Smooth muscle cell (in vitro differentiated cells): Measurements from ENCODE around the gene PLA2G5. TPM values are rescaled to one million over a fixed set of nuclear protein-coding genes. Genes with fewer than 3 reads are reported as not detected.

Source experiments
- DNase-seq: peaks from one replicate; lab custom pipeline; 2025; ENCODE audit not compliant: unreplicated experiment; lab: John Stamatoyannopoulos, UW
- H2AFZ ChIP-seq: fragments of 200-600 bp; sonication (generic); 2 replicates; pipeline ENCODE4 v1.6.0; 2016; ENCODE audit warnings: antibody characterized with exemption, low read depth, mild to moderate bottlenecking
- H3F3A ChIP-seq: fragments of 200-600 bp; sonication (generic); 2 replicates; pipeline ENCODE4 v1.6.0; 2017; ENCODE audit warnings: antibody characterized with exemption, low read depth
- H3K27ac ChIP-seq: fragments of 200-600 bp; sonication (generic); 2 replicates; pipeline ENCODE4 v1.5.1; 2016; ENCODE audit warnings: low read depth, mild to moderate bottlenecking
- H3K27me3 ChIP-seq: fragments of 200-600 bp; sonication (generic); 2 replicates; pipeline ENCODE4 v1.6.1; 2016; ENCODE audit warnings: low read depth, mild to moderate bottlenecking
- H3K36me3 ChIP-seq: fragments of 200-600 bp; sonication (generic); 2 replicates; pipeline ENCODE4 v1.5.1; 2016; ENCODE audit warnings: low read depth
- H3K4me1 ChIP-seq: fragments of 200-600 bp; sonication (generic); 2 replicates; pipeline ENCODE4 v1.5.1; 2016; ENCODE audit warnings: low read depth
- H3K4me2 ChIP-seq: fragments of 200-600 bp; sonication (generic); 2 replicates; pipeline ENCODE4 v1.6.0; 2016; ENCODE audit warnings: mild to moderate bottlenecking
- H3K4me3 ChIP-seq: fragments of 200-600 bp; sonication (generic); 2 replicates; pipeline ENCODE4 v1.5.1; 2016; ENCODE audit warnings: mild to moderate bottlenecking
- H3K79me2 ChIP-seq: fragments of 200-600 bp; sonication (generic); 2 replicates; pipeline ENCODE4 v1.6.0; 2016; ENCODE audit warnings: low read depth, mild to moderate bottlenecking
- H3K9ac ChIP-seq: fragments of 200-600 bp; sonication (generic); 2 replicates; pipeline ENCODE4 v1.6.0; 2016; ENCODE audit warnings: low read depth
- H3K9me3 ChIP-seq: fragments of 200-600 bp; sonication (generic); replicated peaks from 2 replicates; pipeline ENCODE4 v1.5.1; 2016; ENCODE audit warnings: low read depth
- H4K20me1 ChIP-seq: fragments of 200-600 bp; sonication (generic); 2 replicates; pipeline ENCODE4 v1.6.0; 2016; ENCODE audit warnings: low read depth
- CTCF ChIP-seq: fragments of 200-600 bp; sonication (generic); IDR thresholded peaks from 2 replicates; pipeline ENCODE4 v1.5.1; 2017; ENCODE audit warnings: borderline replicate concordance, mild to moderate bottlenecking, antibody characterized with exemption; ENCODE audit not compliant: insufficient read depth, poor library complexity, severe bottlenecking
- WGBS: methylation state at CpG from one replicate; pipeline ENCODE4 v1.1.7; 2016; ENCODE audit warnings: low lambda C conversion rate; 5-methylcytosine and 5-hydroxymethylcytosine counted together
- polyA plus RNA-seq: library from polyadenylated mRNA; unstranded; fragments of >200 nt; fragmentation: Nextera tagmentation; extraction: Ambion mirVana; gene quantifications from 2 replicates; pipeline ENCODE4 v1.2.1, GENCODE V29; 2016
- total RNA-seq: library from RNA; depleted of rRNA; stranded (reverse); fragments of >200 nt; gene quantifications from 2 replicates; pipeline ENCODE4 v1.2.3, GENCODE V29; 2014

The PLA2G5 gene
- total and polyA plus RNA-seq, 2 experiments from 2014 or later, result 0.22 to 0.64 TPM

- Histone ChIP-seq H3K27me3 (peaks cover 5% of the 10 kb centered on the region), H4K20me1 (no peaks in the 10 kb centered on the region), H3K4me2 (no peak overlapping the region), H3K27ac (no peak overlapping the region), H3K36me3 (no peaks in the 10 kb centered on the region), H2AFZ (no peak overlapping the region), H3K79me2 (no peaks in the 10 kb centered on the region), H3K9ac (no peak overlapping the region), H3K4me1 (no peaks in the 10 kb centered on the region), H3K9me3 (no peaks in the 10 kb centered on the region), H3F3A (no peaks in the 10 kb centered on the region), H3K4me3 (no peak overlapping the region)
- DNase-seq, result no peak
- TF ChIP-seq CTCF, result no peak
- WGBS, result 94% methylated on average over 5 of the region's 5 CpGs
Measured at GRCh38 chr1:20093303-20093702, 23.3 kb downstream of the PLA2G5 start.

GRCh38 chr1:20093940-20094391, 24.0 kb downstream of the PLA2G5 start:
- no peak overlapping the region for H3K9ac ChIP-seq
- no peaks in the 10 kb centered on the region for H4K20me1 ChIP-seq
- H3K27me3 ChIP-seq, result peaks cover 5% of the 10 kb centered on the region
- no peaks in the 10 kb centered on the region for H3K79me2 ChIP-seq
- no peak for TF ChIP-seq CTCF
- H3K9me3 ChIP-seq, result no peaks in the 10 kb centered on the region
- no peaks in the 10 kb centered on the region for H3K36me3 ChIP-seq
- no peaks in the 10 kb centered on the region for H3K4me1 ChIP-seq
- WGBS, result 91% methylated on average over 5 of the region's 5 CpGs
- no peak for DNase-seq
- H3K27ac ChIP-seq, result no peak overlapping the region
- H2AFZ ChIP-seq, result no peak overlapping the region
- H3F3A ChIP-seq, result no peaks in the 10 kb centered on the region
- H3K4me3 ChIP-seq, result no peak overlapping the region
- no peak overlapping the region for H3K4me2 ChIP-seq

DNA sequence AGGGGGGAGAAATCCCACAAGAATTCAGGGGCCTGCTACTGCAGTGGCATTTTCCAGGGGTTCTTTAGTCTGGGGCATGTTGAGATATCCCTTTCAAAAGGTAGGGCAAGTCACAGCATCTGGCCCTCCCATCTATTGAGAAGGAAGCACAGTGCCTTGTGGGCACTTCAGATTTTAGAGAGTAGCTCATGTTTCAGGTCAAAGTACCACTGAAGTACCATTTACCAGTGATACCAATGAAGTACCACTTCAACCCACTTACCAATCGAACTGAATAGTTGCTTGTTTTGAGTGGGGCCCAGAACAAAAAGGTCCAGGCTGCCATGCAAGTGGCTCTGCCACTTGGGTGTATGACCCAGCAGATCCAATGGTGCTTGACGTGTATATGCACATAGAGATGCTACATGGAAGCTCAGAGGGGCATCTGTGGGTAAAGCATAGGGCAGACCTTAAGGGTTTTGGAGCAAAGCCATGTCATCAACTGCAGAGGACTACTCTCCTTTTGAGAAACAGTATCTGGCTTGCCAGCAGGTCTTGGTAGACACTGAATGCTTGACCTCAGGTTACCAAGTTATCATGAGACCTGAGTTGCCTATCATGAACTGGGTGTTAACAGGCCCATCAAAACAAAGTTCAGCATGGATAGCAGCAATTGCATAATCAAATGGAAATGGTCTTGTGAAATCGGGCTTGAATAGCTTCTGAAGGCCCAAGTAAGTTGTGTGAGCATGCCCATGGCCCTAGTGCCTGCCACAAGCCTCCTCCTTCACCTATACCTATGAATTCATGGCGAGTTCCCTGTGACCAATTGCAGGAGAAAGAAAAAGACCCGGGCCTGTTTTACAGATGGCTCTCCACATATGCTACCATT, 25.8 kb downstream of the PLA2G5 start:
- Histone ChIP-seq H3K9me3 (no peaks in the 10 kb centered on the region), H3K9ac (no peak overlapping the region), H3F3A (no peaks in the 10 kb centered on the region), H2AFZ (no peak overlapping the region), H3K27me3 (peaks cover 5% of the 10 kb centered on the region), H3K4me1 (no peaks in the 10 kb centered on the region), H3K27ac (no peak overlapping the region), H3K36me3 (no peaks in the 10 kb centered on the region), H4K20me1 (no peaks in the 10 kb centered on the region), H3K79me2 (no peaks in the 10 kb centered on the region), H3K4me2 (no peak overlapping the region), H3K4me3 (no peak overlapping the region)
- no peak for DNase-seq
- no peak for TF ChIP-seq CTCF
- WGBS, result 89% methylated on average over 5 of the region's 5 CpGs
